Dedifferentiated amniotic fluid mesenchymal stem cell (primary cell): ENCODE data around the gene PSAPL1.

Experiments used
- DNase-seq: peaks from one replicate; pipeline ENCODE4 v3.0.0-alpha.2; 2016; ENCODE audit errors: extremely low spot score

Gene PSAPL1

GRCh38 chr4:7419961-7420660, 14.6 kb downstream of the PSAPL1 start:
- no peak for DNase-seq

DNA sequence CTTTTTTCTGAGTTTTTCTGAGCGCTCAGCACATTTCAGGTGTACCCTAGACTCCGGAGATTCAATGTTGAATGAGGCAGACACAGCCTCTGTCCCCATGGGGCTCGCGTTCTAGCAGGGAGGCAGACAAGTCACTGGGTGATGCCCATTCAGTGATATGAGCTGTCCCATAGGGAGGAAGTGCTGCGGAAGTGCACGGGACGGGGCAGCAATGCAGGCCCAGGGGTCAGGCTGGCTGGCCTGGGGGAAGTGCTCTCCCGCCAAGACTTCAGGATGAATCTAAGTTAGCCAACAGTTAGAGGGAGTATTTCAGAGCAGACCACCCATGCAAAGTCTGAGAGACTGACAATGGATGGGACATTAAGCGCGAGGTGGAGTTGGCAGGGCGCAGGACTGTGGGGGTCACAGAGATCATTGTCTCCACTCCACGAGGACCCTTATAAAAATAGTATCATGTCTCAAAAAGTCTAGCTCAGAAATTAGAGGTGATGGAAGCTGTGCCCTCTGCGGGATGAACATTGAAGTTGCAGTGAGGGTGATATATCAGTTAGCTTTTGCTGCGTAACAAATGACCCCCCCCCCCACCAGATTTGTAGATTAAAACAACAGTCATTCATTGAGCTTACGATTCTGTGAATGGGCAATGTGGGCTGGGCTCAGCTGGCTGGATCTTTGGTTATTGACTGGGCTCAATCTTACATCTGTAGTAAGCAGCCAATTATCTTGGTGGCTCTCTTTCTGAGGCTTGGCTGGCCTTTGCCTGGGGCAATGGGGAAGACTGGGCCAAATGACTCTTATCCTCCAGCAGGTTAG, 16.4 kb downstream of the PSAPL1 start:
- DNase-seq: no peak

- no peak for DNase-seq
Measured at GRCh38 chr4:7417639-7418038, 17.1 kb downstream of the PSAPL1 start.

DNA sequence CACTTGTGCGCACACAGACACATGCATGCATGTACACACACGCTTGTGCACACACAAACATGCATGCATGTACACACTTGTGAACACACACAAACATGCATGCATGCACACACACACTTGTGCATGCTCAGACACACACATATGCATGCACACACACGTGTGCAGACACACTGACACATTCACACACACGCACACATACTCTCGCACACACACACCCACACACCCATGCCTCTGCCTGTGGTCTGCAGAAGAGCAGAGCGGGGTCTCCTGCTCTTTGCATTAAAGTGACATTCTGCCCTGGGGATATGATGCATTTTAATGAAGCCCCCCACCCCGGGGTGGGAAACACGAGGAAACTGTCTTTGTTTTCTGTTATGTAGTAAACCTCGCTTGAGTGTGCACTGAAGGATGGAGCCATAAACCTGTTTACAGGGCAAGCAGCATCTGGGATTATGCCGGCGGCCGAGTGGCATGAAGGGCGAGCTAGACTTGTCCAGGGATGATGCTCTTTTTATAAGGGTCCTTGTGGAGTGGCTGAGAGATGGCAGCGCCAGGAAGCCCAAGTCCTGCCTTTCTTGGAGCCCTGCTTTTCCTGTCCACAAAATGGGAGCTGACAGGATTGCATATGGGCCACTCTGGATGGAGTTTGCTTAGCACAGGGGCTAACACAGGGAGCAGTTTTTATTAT, 17.8 kb downstream of the PSAPL1 start:
- DNase-seq: no peak

DNA sequence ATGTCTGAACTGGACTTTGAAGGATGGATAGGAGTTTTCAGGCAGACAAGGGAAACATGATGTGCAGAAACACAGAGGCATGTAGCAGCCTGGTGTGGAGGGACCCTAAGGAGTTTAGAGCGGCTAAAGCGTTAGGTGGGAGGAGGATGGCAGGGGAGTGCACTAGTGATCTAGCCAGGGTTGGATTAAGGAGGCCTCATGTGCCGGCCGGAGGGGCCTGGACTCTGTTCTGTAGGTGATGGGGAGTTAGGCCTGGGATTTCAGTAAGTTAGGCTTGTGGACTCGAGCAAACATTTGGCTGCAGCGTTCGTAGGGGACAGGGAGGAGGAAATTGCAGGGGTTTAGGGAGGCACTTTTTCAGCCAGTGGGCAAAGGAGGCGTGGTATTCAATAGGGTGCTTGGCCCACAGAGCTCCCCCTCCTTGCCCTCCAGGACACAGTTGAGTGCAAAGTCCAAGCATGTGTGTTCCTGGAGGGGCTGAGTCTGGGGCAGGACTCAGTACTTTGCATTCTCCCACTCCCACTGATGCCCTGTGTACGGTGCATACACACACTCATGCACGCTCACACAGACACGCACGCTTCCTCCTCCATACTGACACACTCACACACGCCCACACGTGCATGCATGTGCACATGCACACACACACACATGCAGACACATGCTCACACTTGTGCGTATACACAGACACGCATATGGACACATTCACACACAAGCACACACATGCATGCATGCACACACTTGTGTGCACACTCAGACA, 18.6 kb downstream of the PSAPL1 start:
- no peak for DNase-seq

- DNase-seq: no peak
Measured at GRCh38 chr4:7414736-7415510, 19.8 kb downstream of the PSAPL1 start.

DNA sequence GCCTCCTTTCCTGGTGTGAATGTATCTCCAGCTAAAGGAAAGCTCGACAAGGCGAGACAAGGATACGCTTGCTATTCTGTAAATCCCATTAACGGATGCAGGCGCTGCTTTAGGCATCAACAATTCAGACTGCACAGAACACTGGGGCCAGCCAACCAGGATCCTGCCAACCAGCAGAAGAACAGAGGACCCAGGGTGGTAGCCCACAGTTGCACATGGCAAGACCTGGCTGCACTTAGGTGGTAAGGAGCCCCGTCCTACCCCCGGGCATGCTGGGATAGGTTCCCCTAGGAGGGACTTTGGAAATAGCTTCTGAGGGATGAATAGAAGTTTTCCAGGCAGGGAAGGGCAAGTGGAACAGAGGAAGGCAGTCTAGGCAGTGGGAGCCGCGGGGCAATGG, 20.7 kb downstream of the PSAPL1 start:
- no peak for DNase-seq

DNA sequence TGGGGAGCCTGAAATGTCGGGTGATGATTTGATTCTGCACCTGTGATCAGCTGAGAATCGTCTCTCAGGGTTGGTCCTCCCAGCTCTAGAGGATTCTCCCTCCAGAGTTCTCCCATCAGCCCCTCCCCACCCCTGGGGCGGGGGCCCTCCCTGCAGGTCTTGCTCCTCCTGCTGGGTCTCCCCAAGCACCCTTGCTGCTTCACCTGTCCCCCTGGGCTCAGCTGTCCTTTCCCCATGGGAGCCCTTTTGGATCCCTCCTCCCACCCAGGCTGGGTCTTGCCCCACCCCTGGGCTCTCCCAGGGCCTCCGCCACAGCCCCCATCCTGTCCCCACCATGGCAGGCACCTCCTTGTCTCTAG, 22.2 kb downstream of the PSAPL1 start:
- no peak for DNase-seq

DNA sequence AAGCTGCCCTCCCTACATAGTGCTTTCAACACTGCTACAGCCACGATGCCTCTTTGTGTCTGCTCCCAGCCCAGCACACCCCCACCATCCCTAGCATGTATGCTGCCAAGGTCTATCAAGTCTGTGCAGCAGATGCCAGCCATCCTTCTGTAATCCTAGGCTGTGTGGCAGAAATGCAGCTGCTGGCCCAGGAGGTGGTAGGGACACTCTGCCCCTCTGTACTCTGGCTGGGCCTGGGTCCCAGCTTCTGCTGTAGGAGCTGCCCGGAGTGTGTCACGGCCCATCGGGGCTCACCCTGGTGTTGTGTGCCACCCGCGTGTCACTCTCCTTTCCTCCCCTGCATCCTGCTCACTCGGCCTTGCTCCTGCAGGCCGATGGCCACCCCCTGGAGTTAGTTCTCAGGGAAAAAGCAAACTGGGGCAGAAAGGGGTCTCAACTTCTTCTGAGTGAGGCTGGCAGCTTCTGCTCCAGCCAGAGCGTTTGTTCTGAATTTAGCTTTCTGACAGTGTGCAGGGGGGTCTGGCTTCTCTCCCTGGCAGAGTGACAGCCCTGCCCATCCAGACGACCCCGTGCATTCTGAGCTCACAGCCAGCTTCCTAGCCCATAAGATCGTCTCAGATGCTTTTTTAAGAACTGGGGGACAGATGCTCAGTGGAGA, 22.7 kb downstream of the PSAPL1 start:
- no peak for DNase-seq

DNA sequence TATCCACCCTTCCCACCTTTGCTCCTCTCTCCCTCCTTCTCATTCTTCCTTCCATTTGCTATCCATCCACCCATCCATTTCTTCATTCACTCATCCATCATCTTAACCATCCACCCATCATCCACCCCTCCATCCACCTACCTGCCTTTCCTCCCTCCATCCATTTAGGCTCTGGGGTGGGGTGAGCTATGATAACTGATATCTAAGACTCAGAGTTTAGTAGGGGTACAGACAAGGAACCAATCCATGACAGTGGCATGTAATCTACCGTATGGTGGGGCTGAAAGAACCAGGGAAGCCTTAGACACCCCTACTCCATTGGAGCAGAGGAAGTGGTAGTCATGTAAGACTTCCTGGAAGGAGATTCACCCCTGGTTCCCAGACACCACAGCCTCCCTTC, 23.2 kb downstream of the PSAPL1 start:
- DNase-seq: no peak

GRCh38 chr4:7410446-7410845, 24.3 kb downstream of the PSAPL1 start:
- no peak for DNase-seq

GRCh38 chr4:7408166-7408565, 26.6 kb downstream of the PSAPL1 start:
- DNase-seq: no peak

DNA sequence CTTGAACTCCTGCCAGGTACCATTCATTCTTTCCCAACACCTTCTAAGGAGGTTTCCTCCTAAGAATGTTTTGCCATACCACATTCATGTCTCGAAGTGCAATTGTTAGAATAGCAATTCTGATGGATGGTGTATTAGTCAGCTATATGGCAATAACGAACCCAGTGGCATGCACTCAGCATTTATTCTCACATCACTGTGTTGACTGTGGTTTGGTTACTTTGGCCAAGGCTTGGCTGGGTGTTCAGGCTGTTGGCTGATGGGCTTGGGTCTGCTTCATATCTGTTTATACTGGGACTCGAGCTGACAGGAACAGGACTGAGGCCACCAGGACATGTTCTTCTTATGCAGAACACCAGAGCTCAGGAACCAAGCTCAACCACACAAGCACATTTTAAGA, 31.7 kb downstream of the PSAPL1 start:
- DNase-seq: no peak

GRCh38 chr4:7402526-7402925, 32.2 kb downstream of the PSAPL1 start:
- DNase-seq: no peak

- DNase-seq: no peak
Measured at GRCh38 chr4:7400671-7401298, 33.9 kb downstream of the PSAPL1 start.

GRCh38 chr4:7399440-7400234, 35.1 kb downstream of the PSAPL1 start:
- DNase-seq: no peak

DNA sequence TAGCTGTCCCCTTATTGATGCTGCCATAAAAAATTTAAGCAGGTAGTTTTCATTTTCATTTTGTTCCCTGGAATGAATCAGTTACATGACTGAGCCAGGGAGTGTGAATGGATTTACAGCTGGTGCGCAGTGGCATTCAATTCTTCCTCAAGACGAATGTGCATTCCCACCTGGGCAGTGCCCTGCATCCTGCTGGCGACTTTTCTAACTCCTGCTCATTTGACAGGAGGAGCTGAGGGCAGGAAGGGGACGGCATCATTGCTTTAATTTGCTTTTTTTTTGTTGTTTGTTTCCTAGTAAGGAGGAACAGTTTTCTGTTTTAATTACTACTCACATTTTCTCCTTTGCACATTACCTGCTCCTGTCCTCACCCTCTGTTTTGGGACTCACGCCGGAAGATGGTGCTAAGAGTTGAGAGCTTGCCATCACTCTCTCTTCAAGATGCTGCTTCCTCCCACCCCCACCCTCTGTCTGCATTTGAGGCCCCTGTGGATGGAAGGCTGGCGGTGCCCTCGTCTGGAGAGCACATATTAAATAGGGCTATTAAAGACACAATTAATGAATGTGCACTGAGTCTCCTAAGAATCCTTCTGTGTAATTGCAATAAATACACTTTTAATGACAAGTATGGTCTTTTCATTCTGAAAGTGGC, 35.8 kb downstream of the PSAPL1 start:
- no peak for DNase-seq

DNA sequence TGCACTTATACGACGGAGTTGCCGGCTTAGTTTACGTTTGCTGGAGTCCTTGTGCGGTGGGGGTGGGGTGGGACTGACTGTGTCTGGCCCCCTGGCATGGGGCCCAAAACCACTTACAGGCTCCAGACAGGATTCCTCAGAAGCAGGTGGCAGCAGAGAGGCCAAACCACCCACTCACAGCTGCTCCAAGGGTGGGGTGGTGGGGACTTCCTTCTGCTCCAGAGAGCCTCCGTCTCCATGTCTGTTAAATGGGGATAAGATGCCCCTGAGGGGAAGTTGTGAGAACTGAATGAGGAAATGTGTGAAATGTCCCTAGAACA, 36.7 kb downstream of the PSAPL1 start:
- DNase-seq: no peak
